IMR-90 (cell line): ENCODE results near the gene PHPT1. TPM values are rescaled to one million over a fixed set of nuclear protein-coding genes. Genes with fewer than 3 reads are reported as not detected.

Experiments
- ATAC-seq: fragments of 200-7000 bp; cut with Tn5 transposase; 2 replicates; pipeline ENCODE4 v1.9.1; 2020; ENCODE audit warnings: low read depth, mild to moderate bottlenecking, moderate library complexity
- BruUV-seq: library from RNA; stranded (reverse); fragments of 400-500 nt; replicated peaks from 2 replicates; lab custom pipeline; 2021; lab: Mats Ljungman, UMichigan
- CTCF ChIA-PET: fragments of 300-600 bp; formaldehyde crosslinking; extraction: SDS; loops from one replicate; lab custom pipeline; 2021; ENCODE audit warnings: antibody characterized with exemption; lab: Yijun Ruan, JAX
- POLR2A ChIA-PET: fragments of 300-600 bp; sonication (Branson Sonifier 250); formaldehyde crosslinking; loops from one replicate; lab custom pipeline; 2022; ENCODE audit warnings: antibody characterized with exemption; ENCODE audit not compliant: unreplicated experiment; lab: Charles Lee
- DNase-seq: peaks from one replicate; pipeline ENCODE4 v3.0.0; 2013
- H2AFZ ChIP-seq: replicated peaks from 2 replicates; pipeline ENCODE3; 2013; ENCODE audit warnings: low read length, mild to moderate bottlenecking; ENCODE audit not compliant: poor library complexity
- H2AK5ac ChIP-seq: 2 replicates; pipeline ENCODE4 v1.6.1; 2013; ENCODE audit warnings: low read depth, low read length, inconsistent platforms
- H2AK9ac ChIP-seq: replicated peaks from 2 replicates; pipeline ENCODE3; 2013; ENCODE audit warnings: mild to moderate bottlenecking, low read depth, low read length, moderate library complexity; ENCODE audit not compliant: poor library complexity
- H2BK120ac ChIP-seq: 2 replicates; pipeline ENCODE4 v1.6.1; 2013; ENCODE audit warnings: low read depth, low read length, inconsistent platforms
- H2BK15ac ChIP-seq: 3 replicates; pipeline ENCODE4 v1.6.1; 2013; ENCODE audit warnings: low read depth, low read length, inconsistent platforms
- H2BK20ac ChIP-seq: 2 replicates; pipeline ENCODE4 v1.6.1; 2013; ENCODE audit warnings: low read depth, mild to moderate bottlenecking, inconsistent platforms, low read length, moderate library complexity
- H2BK5ac ChIP-seq: 2 replicates; pipeline ENCODE4 v1.6.1; 2013; ENCODE audit warnings: mild to moderate bottlenecking, low read depth, low read length, inconsistent platforms; ENCODE audit not compliant: poor library complexity, severe bottlenecking
- H3K14ac ChIP-seq: replicated peaks from 2 replicates; pipeline ENCODE4 v1.6.1; 2013; ENCODE audit warnings: low read depth, low read length, inconsistent platforms
- H3K18ac ChIP-seq: 2 replicates; pipeline ENCODE4 v1.6.1; 2013; ENCODE audit warnings: low read depth, low read length, control low read depth
- H3K23ac ChIP-seq: 2 replicates; pipeline ENCODE4 v1.6.1; 2013; ENCODE audit warnings: low read depth, low read length, inconsistent platforms
- H3K27ac ChIP-seq: 2 replicates; pipeline ENCODE4 v1.5.1; 2013; ENCODE audit warnings: mild to moderate bottlenecking, control low read depth, low read length; ENCODE audit not compliant: insufficient read depth
- H3K27me3 ChIP-seq: 2 replicates; pipeline ENCODE4 v1.6.1; 2013; ENCODE audit warnings: low read length; ENCODE audit not compliant: control insufficient read depth, insufficient read depth
- H3K36me3 ChIP-seq: 2 replicates; pipeline ENCODE4 v1.6.1; 2013; ENCODE audit warnings: low read length, mixed read lengths; ENCODE audit not compliant: control insufficient read depth, insufficient read depth
- H3K4ac ChIP-seq: 2 replicates; pipeline ENCODE4 v1.6.1; 2013; ENCODE audit warnings: low read depth, low read length, inconsistent platforms
- H3K4me1 ChIP-seq: 2 replicates; pipeline ENCODE4 v1.6.1; 2013; ENCODE audit warnings: low read length, mixed read lengths; ENCODE audit not compliant: control insufficient read depth, insufficient read depth
- H3K4me2 ChIP-seq: 2 replicates; pipeline ENCODE4 v1.6.1; 2013; ENCODE audit warnings: low read depth, mild to moderate bottlenecking, control low read depth, low read length, moderate library complexity
- H3K4me3 ChIP-seq: 2 replicates; pipeline ENCODE4 v1.5.1; 2013; ENCODE audit warnings: low read depth, mild to moderate bottlenecking, control low read depth, low read length, moderate library complexity; ENCODE audit not compliant: insufficient read depth
- H3K56ac ChIP-seq: 2 replicates; pipeline ENCODE4 v1.6.1; 2013; ENCODE audit warnings: low read length, inconsistent platforms; ENCODE audit not compliant: insufficient read depth; ENCODE audit errors: extremely low read depth
- H3K79me1 ChIP-seq, 2 experiments: 2 replicates each; pipeline ENCODE4 v1.6.1; 2013; ENCODE audit warnings: low read length in 2 of 2, inconsistent platforms in 1 of 2, low read depth in 1 of 2
- H3K9ac ChIP-seq: 2 replicates; pipeline ENCODE4 v1.6.1; 2013; ENCODE audit warnings: low read depth, low read length, control low read depth
- H3K9me1 ChIP-seq: 2 replicates; pipeline ENCODE4 v1.6.1; 2013; ENCODE audit warnings: low read length, inconsistent platforms; ENCODE audit not compliant: insufficient read depth
- H3K9me3 ChIP-seq: 2 replicates; pipeline ENCODE4 v1.6.1; 2013; ENCODE audit warnings: low read length; ENCODE audit not compliant: control insufficient read depth, insufficient read depth
- H4K20me1 ChIP-seq: 2 replicates; pipeline ENCODE4 v1.6.1; 2013; ENCODE audit warnings: low read length, inconsistent platforms; ENCODE audit not compliant: insufficient read depth
- H4K5ac ChIP-seq: 2 replicates; pipeline ENCODE4 v1.6.1; 2013; ENCODE audit warnings: mild to moderate bottlenecking, low read depth, low read length, control low read depth
- H4K8ac ChIP-seq, 2 experiments: 2 replicates each; pipeline ENCODE4 v1.6.1; 2013; ENCODE audit warnings: low read depth in 2 of 2, low read length in 2 of 2, control low read depth in 1 of 2, inconsistent platforms in 1 of 2
- H4K91ac ChIP-seq: 2 replicates; pipeline ENCODE4 v1.6.1; 2013; ENCODE audit warnings: low read depth, low read length, inconsistent platforms; ENCODE audit not compliant: insufficient read depth
- POLR2A ChIP-seq: IDR thresholded peaks from 2 replicates; pipeline ENCODE4 v1.6.1; 2012; ENCODE audit warnings: mild to moderate bottlenecking, low read depth, low read length
- WGBS, 2 experiments: methylation state at CpG; one replicate each; pipeline versions ENCODE4 v1.1.5 to v1.1.7; 2013; ENCODE audit warnings: missing lambda C conversion rate in 2 of 2; ENCODE audit not compliant: insufficient read length in 1 of 2; ENCODE audit errors: extremely low coverage in 2 of 2; 5-methylcytosine and 5-hydroxymethylcytosine counted together
- dilution Hi-C: fragments of 300-500 bp; cut with HindIII; formaldehyde crosslinking; loops from one replicate; pipeline ENCODE4 v1.14.3; 2018; ENCODE audit warnings: low sequenced_read_pairs; ENCODE audit not compliant: unreplicated experiment
- in situ Hi-C: fragments of 300-500 bp; cut with MboI; formaldehyde crosslinking; loops from 3 replicates; pipeline ENCODE4 v1.14.3; 2019; ENCODE audit warnings: low sequenced_read_pairs, inconsistent platforms, mixed read lengths
- intact Hi-C: fragments of 100-400 bp; cut with micrococcal nuclease; formaldehyde crosslinking; loops from 2 replicates; pipeline ENCODE4 v1.10.0; 2022
- polyA plus RNA-seq, 3 experiments: library from polyadenylated mRNA; depleted of rRNA; stranded (reverse); fragments of >200 nt; gene quantifications; 2 replicates each; pipeline ENCODE4 v1.2.3, GENCODE V29; 2012; ENCODE audit warnings: low replicate concordance in 1 of 3
- total RNA-seq: library from RNA; depleted of rRNA; stranded (reverse); fragments of >200 nt; gene quantifications from 2 replicates; pipeline ENCODE4 v1.2.3, GENCODE V29; 2012

The PHPT1 gene
- total and polyA plus RNA-seq, 2 of the 4 experiments (the other 2 are of a cell fraction), result 79.8 to 214 TPM

- H4K8ac ChIP-seq, result no peak overlapping the region
- H3K23ac ChIP-seq, result no peak overlapping the region
- no peak overlapping the region for H3K14ac ChIP-seq
- H2AK5ac ChIP-seq, result no peak overlapping the region
- no peak overlapping the region for H3K4ac ChIP-seq
- intact Hi-C loops, result no loop called here
- H4K91ac ChIP-seq, result no peak overlapping the region
- peaks cover 0 to 13% of the 10 kb centered on the region in 2 experiments; a peak in 2 of 4 replicates for H3K79me1 ChIP-seq
- no peak overlapping the region for H2AK9ac ChIP-seq
- H3K4me2 ChIP-seq, result no peak overlapping the region
- POLR2A ChIA-PET, result no interaction called here
- CTCF ChIA-PET, result no interaction called here
- peaks cover 6% of the 10 kb centered on the region for H4K20me1 ChIP-seq
- BruUV-seq, result no TSS peak
- peaks cover 8% of the 10 kb centered on the region for H3K4me1 ChIP-seq
- H2AFZ ChIP-seq, result no peak overlapping the region
- H3K27me3 ChIP-seq, result no peaks in the 10 kb centered on the region
- H3K4me3 ChIP-seq, result no peak overlapping the region
- no peak overlapping the region for H2BK20ac ChIP-seq
- in situ Hi-C loops, result no loop called here
- no peak overlapping the region for H2BK120ac ChIP-seq
- no peak overlapping the region for H3K9ac ChIP-seq
- peaks cover 12% of the 10 kb centered on the region; the same call in 1 of the 2 replicates for H3K36me3 ChIP-seq
- no peak overlapping the region for H2BK5ac ChIP-seq
- no peaks in the 10 kb centered on the region for H3K9me3 ChIP-seq
- TF ChIP-seq POLR2A, result no peak
- 87% methylated on average over 17 of the region's 26 CpGs; no CpG with 5 or more reads in 1 of the 2 experiments for WGBS, 2 experiments
- H4K5ac ChIP-seq, result no peak overlapping the region
- no peak for ATAC-seq
- H3K56ac ChIP-seq, result no peak overlapping the region
- H3K18ac ChIP-seq, result no peak overlapping the region
- no peak overlapping the region for H3K27ac ChIP-seq
- H3K9me1 ChIP-seq, result no peaks in the 10 kb centered on the region
- dilution Hi-C loops, result no loop called here
- H2BK15ac ChIP-seq, result no peak overlapping the region
- DNase-seq, result no peak
These were observed 6.4 kb downstream of the PHPT1 start for GRCh38 chr9:136855461-136856078.
